ENCODE measurements around the gene HYCC1.

HYCC1 gene

GRCh38 chr7:23016345-23017253 lies 2.7 kb upstream of the HYCC1 start:
- no peak for DNase-seq

- no peak for DNase-seq
Observed at GRCh38 chr7:23014681-23015080, 751 bp upstream of the HYCC1 start.

- peak in 3 of 4 experiments; percentile 11 to 34 (median 33) for DNase-seq
Observed at GRCh38 chr7:23012908-23013714, 819 bp downstream of the HYCC1 start.

GRCh38 chr7:23012186-23012585 lies 1.7 kb downstream of the HYCC1 start:
- DNase-seq: no peak

GRCh38 chr7:23011222-23011924 lies 2.6 kb downstream of the HYCC1 start:
- DNase-seq: peak in 2 of 4 experiments; percentile 20 to 24

- DNase-seq: no peak
Observed at GRCh38 chr7:23009303-23009702, 4.6 kb downstream of the HYCC1 start.

- no peak for DNase-seq
Observed at GRCh38 chr7:23004247-23004520, 9.7 kb downstream of the HYCC1 start.

GRCh38 chr7:23003505-23004246 lies 10.3 kb downstream of the HYCC1 start:
- no peak for DNase-seq

- no peak for DNase-seq
Observed at GRCh38 chr7:23002698-23003097, 11.2 kb downstream of the HYCC1 start.

- no peak for DNase-seq
Observed at GRCh38 chr7:23001610-23002009, 12.3 kb downstream of the HYCC1 start.

- no peak for DNase-seq
Observed at GRCh38 chr7:23000597-23001360, 13.2 kb downstream of the HYCC1 start.

- DNase-seq: peak in 1 of 4 experiments; percentile 22
Observed at GRCh38 chr7:22998519-22998896, 15.4 kb downstream of the HYCC1 start.

GRCh38 chr7:22997871-22998518 lies 15.9 kb downstream of the HYCC1 start:
- DNase-seq: no peak

- DNase-seq: no peak
Observed at GRCh38 chr7:22996470-22996869, 17.5 kb downstream of the HYCC1 start.

GRCh38 chr7:22995011-22995410 lies 18.9 kb downstream of the HYCC1 start:
- no peak for DNase-seq

- DNase-seq: no peak
Observed at GRCh38 chr7:22992874-22993840, 20.8 kb downstream of the HYCC1 start.

- DNase-seq: no peak
Observed at GRCh38 chr7:22990588-22990949, 23.4 kb downstream of the HYCC1 start.

GRCh38 chr7:22989643-22990587 lies 24.0 kb downstream of the HYCC1 start:
- DNase-seq: no peak

- DNase-seq: no peak
Observed at GRCh38 chr7:22985436-22985835, 28.5 kb downstream of the HYCC1 start.
